ENCODE data around the gene C2orf42.
"Not testable (repeated sequence)": the region's sequence is repeated elsewhere in the genome, so short reads cannot be mapped to it uniquely, and the experiment has no call there.

The C2orf42 gene

DNA sequence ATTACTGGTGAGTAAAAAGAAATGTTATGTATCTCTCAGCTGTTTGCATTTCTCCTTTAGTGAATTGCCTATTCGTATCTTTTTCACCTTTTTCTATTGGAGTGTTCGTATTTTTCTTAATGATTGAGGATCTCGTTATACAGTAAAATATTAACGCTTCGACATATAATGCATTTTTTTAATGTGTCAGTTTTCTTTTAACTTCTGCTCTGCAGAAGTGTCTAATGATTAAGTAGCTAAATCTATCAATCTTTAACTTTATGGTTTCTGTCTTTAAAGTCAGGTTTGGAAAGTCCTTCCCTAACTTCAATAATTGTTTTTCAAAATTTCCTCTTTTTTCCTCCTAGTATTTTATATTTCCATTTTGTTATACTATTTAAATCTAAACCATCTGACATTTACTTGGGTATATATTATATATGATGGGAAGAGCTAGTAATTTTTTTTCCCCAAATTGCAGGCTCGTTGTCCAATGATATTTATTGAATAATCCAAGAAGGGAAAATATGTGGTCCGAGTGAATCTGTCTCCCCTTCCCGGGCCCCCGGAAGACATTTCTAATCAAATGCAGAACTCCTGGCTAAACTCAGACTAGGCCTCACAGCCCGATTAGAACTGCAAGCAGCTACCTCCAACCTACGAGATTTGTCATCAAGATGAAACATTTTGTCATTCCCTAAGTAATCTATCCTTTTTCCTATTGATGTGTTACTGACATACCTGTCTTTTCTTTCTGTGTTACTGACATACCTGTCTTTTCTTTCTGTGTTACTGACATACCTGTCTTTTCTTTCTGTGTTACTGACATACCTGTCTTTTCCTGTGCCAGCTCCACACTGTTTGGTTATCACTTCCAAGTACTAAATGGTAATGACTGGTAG, 86.3 kb downstream of the C2orf42 start:
- DNase-seq (ENCODE audit: low read depth in 2 of 2) = no peak

DNA sequence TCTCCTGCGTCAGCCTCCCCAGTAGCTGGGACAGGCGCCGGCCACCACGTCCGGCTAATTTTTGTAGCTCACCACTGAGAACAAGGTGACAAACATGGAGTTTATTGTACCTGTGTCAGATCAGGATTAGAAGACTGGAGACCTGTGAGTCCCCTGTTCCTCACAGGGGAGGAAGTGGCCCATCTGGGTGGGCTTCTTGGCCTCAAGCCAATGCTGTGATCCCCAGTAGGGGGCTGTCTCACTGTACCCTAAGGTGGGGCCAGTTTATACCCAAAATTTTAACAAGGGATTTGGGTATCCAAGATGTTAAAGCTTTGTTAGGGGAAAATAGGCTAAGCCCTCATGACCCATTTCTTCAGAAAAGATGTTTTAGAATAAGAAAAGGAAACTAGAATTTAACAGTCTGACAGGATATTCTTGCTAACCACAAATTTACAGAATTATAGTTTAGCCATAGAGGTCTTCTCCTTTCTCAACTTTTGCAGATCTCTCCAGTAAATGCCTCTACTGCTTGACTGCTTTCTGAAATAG, 87.2 kb downstream of the C2orf42 start:
- no peak for DNase-seq (ENCODE audit: low read depth in 2 of 2)

DNA sequence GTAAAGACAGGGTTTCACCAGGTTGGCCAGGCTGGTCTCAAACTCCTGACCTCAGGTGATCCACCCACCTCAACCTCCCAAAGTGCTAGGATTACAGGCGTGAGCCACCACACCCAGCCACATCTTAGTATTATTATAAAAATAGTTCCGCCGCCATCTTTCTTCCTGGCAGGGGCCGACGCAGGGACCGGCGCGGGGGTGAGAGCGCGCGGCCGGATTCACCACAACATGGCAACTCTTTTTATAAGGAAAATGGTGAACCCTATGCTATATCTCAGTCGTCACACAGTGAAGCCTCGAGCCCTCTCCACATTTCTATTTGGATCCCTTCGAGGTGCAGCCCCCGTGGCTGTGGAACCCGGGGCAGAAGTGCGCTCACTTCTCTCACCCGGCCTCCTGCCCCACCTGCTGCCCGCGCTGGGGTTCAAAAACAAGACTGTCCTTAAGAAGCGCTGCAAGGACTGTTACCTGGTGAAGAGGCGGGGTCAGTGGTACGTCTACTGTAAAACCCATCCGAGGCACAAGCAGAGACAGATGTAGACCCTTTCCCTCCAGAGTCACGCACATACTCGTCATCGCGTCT, 88.4 kb downstream of the C2orf42 start:
- not testable (repeated sequence) for DNase-seq (ENCODE audit: low read depth in 2 of 2)

DNA sequence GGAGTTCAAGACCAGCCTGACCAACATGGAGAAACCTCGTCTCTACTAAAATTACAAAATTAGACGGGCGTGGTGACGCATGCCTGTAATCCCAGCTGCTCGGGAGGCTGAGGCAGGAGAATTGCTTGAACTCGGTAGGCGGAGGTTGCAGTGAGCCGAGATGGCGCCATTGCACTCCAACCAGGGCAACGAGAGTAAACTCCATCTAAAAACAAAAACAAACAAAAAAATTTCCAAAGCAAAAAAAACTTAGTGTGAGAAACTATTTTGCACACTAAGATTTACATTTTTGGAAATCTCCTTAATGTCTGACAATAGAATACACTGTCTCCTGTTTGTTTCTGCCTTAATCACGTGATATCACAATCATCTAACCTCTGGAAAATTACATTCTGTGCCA, 89.1 kb downstream of the C2orf42 start:
- DNase-seq (ENCODE audit: low read depth in 2 of 2) = not testable (repeated sequence)

DNA sequence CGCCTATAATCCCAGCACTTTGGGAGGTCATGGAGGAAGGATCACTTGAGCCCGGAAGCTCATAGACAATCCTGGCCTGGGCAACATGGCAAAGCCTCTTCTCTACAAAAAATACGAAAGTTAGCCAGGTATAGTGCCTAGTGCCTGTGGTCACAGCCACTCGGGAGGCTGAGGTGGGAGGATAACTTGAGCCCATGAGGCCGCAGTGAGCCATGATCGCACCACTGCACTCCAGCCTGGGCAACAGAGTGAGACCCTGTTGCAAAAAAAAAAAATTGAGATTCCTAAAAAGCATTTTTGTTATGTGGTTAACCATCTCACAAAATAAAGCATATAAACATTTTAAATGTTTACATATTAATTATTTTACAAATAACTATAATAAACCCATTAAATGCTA, 89.6 kb downstream of the C2orf42 start:
- no peak for DNase-seq (ENCODE audit: low read depth in 2 of 2)
